Measurements from ENCODE around the gene TUT1.
"Not testable (repeated sequence)": the region's sequence is repeated elsewhere in the genome, so short reads cannot be mapped to it uniquely, and the experiment has no call there.

Gene TUT1

GRCh38 chr11:62560566-62561103, 30.7 kb downstream of the TUT1 start:
- Histone ChIP-seq H3K4me3 (ENCODE audit: low read depth, low read length) (no peak overlapping the region), H3K27ac (peak overlapping the region; percentile 78), H3K4me2 (ENCODE audit: low read length) (no peak overlapping the region), H3K79me2 (no peaks in the 10 kb centered on the region), H3K36me3 (ENCODE audit: control insufficient read depth, insufficient read depth, low read length) (no peaks in the 10 kb centered on the region), H3K4me1 (peaks cover 19% of the 10 kb centered on the region), H2AFZ (peak overlapping the region; percentile 17), H3K9me3 (ENCODE audit: control insufficient read depth, low read length) (no peaks in the 10 kb centered on the region), H3K27me3 (ENCODE audit: control insufficient read depth, insufficient read depth, low read length) (no peaks in the 10 kb centered on the region), H3K9ac (no peak overlapping the region)
- TF ChIP-seq CTCF (IDR thresholded peaks at IDR 0.05) = peak; percentile 72

- H3K9ac ChIP-seq; H3K36me3 ChIP-seq (ENCODE audit: control insufficient read depth, insufficient read depth, low read length); H2AFZ ChIP-seq; H3K9me3 ChIP-seq (ENCODE audit: control insufficient read depth, low read length); H3K27ac ChIP-seq; H3K4me3 ChIP-seq (ENCODE audit: low read depth, low read length); H3K79me2 ChIP-seq; H3K4me2 ChIP-seq (ENCODE audit: low read length); H3K27me3 ChIP-seq (ENCODE audit: control insufficient read depth, insufficient read depth, low read length): not testable (repeated sequence)
- peaks cover 29% of the 10 kb centered on the region for H3K4me1 ChIP-seq
Observed at GRCh38 chr11:62559626-62560025, 31.7 kb downstream of the TUT1 start.

GRCh38 chr11:62559204-62559603, 32.1 kb downstream of the TUT1 start:
- peaks cover 33% of the 10 kb centered on the region for H3K4me1 ChIP-seq
- H3K4me2 ChIP-seq (ENCODE audit: low read length) = no peak overlapping the region
- H3K4me3 ChIP-seq (ENCODE audit: low read depth, low read length) = no peak overlapping the region
- H3K27ac ChIP-seq = no peak overlapping the region
- no peak overlapping the region for H2AFZ ChIP-seq
- no peak for TF ChIP-seq CTCF (IDR thresholded peaks at IDR 0.05)
- no peak overlapping the region for H3K9ac ChIP-seq
- H3K27me3 ChIP-seq (ENCODE audit: control insufficient read depth, insufficient read depth, low read length) = no peaks in the 10 kb centered on the region
- no peaks in the 10 kb centered on the region for H3K79me2 ChIP-seq
- no peaks in the 10 kb centered on the region for H3K36me3 ChIP-seq (ENCODE audit: control insufficient read depth, insufficient read depth, low read length)
- no peaks in the 10 kb centered on the region for H3K9me3 ChIP-seq (ENCODE audit: control insufficient read depth, low read length)

- TF ChIP-seq CTCF (IDR thresholded peaks at IDR 0.05) = no peak
- no peak overlapping the region for H2AFZ ChIP-seq
- no peak overlapping the region for H3K4me3 ChIP-seq (ENCODE audit: low read depth, low read length)
- no peaks in the 10 kb centered on the region for H3K9me3 ChIP-seq (ENCODE audit: control insufficient read depth, low read length)
- H3K4me1 ChIP-seq = peaks cover 37% of the 10 kb centered on the region
- H3K9ac ChIP-seq = no peak overlapping the region
- H3K79me2 ChIP-seq = no peaks in the 10 kb centered on the region
- H3K27me3 ChIP-seq (ENCODE audit: control insufficient read depth, insufficient read depth, low read length) = no peaks in the 10 kb centered on the region
- H3K4me2 ChIP-seq (ENCODE audit: low read length) = no peak overlapping the region
- no peak overlapping the region for H3K27ac ChIP-seq
- H3K36me3 ChIP-seq (ENCODE audit: control insufficient read depth, insufficient read depth, low read length) = no peaks in the 10 kb centered on the region
Observed at GRCh38 chr11:62558669-62559068, 32.7 kb downstream of the TUT1 start.

- Histone ChIP-seq H3K27me3 (ENCODE audit: control insufficient read depth, insufficient read depth, low read length) (no peaks in the 10 kb centered on the region), H3K4me1 (peaks cover 47% of the 10 kb centered on the region), H3K27ac (peak overlapping the region; percentile 98), H3K9ac (no peak overlapping the region), H2AFZ (peak overlapping the region; percentile 47), H3K4me2 (ENCODE audit: low read length) (peak overlapping the region; percentile 68), H3K79me2 (no peaks in the 10 kb centered on the region), H3K4me3 (ENCODE audit: low read depth, low read length) (peak overlapping the region; percentile 27), H3K36me3 (ENCODE audit: control insufficient read depth, insufficient read depth, low read length) (no peaks in the 10 kb centered on the region), H3K9me3 (ENCODE audit: control insufficient read depth, low read length) (no peaks in the 10 kb centered on the region)
- no peak for TF ChIP-seq CTCF (IDR thresholded peaks at IDR 0.05)
Observed at GRCh38 chr11:62556875-62557631, 34.3 kb downstream of the TUT1 start.
